Left ventricle myocardium inferior (tissue), 1 donor: ENCODE results near the gene TRIM66. TPM values are rescaled to one million over a fixed set of nuclear protein-coding genes. Genes with fewer than 3 reads are reported as not detected.

Experiments used
- DNase-seq: peaks from one replicate; pipeline ENCODE4 v3.0.0-alpha.2; 2020
- H3K27ac ChIP-seq: fragments of 200-600 bp; replicated peaks from 2 replicates; pipeline ENCODE4 v1.8.0; 2021
- H3K27me3 ChIP-seq: fragments of 200-600 bp; 2 replicates; pipeline ENCODE4 v1.8.0; 2021; ENCODE audit warnings: low read depth
- H3K36me3 ChIP-seq: fragments of 200-600 bp; 2 replicates; pipeline ENCODE4 v1.8.0; 2021
- H3K4me1 ChIP-seq: fragments of 200-600 bp; 2 replicates; pipeline ENCODE4 v1.8.0; 2021
- H3K4me3 ChIP-seq: fragments of 200-600 bp; 2 replicates; pipeline ENCODE4 v1.8.0; 2021; ENCODE audit warnings: mild to moderate bottlenecking, moderate library complexity
- H3K9me3 ChIP-seq: fragments of 200-600 bp; replicated peaks from 2 replicates; pipeline ENCODE4 v1.8.0; 2021
- CTCF ChIP-seq: fragments of 200-600 bp; IDR thresholded peaks from 2 replicates; pipeline ENCODE4 v1.8.0; 2021; ENCODE audit warnings: antibody characterized with exemption, mild to moderate bottlenecking, borderline replicate concordance
- intact Hi-C: fragments of 100-400 bp; cut with micrococcal nuclease; formaldehyde crosslinking; loops from one replicate; pipeline ENCODE4 v1.11.0; 2022
- total RNA-seq: library from RNA; stranded (reverse); fragmentation: NEBNext Ultra II Directional; extraction: Animal tissue kit (Norgen Biotek cat#: 25700); gene quantifications from one replicate; pipeline ENCODE4 v1.2.1, GENCODE V29; 2021
- donor health status: DM: no; HTN: yes; CAD: no; lungs with severe emphysema.

The TRIM66 gene
- total RNA-seq, 1 donor from 2014 or later: 4.1 TPM

DNA sequence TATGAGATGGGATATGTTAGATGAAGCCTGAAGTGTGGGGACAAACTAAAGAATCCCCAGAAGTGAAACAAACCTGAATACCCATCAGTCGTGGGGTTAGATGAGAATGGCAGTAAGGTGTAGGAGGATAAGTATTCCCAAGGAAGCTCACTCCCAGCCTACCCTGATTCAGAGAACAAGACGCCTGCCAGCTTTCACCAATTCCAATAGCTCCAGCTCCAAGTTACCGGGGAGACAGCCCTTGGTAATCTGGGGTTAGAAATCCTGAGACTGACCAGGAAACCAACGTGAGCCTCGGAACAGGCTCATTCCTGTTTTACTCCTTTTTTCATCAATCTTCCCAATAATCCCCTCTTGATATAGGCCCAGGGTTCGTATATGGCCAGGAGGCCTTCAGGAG is 46.6 kb upstream of the TRIM66 start:
- TF ChIP-seq CTCF: no peak
- intact Hi-C loops: no loop called here
- peaks cover 80% of the 10 kb centered on the region for H3K4me1 ChIP-seq
- no peak overlapping the region for H3K4me3 ChIP-seq
- H3K27me3 ChIP-seq: no peaks in the 10 kb centered on the region
- H3K9me3 ChIP-seq: no peaks in the 10 kb centered on the region
- peaks cover 34% of the 10 kb centered on the region for H3K36me3 ChIP-seq
- DNase-seq: no peak
- H3K27ac ChIP-seq: peak overlapping the region; percentile 37

DNA sequence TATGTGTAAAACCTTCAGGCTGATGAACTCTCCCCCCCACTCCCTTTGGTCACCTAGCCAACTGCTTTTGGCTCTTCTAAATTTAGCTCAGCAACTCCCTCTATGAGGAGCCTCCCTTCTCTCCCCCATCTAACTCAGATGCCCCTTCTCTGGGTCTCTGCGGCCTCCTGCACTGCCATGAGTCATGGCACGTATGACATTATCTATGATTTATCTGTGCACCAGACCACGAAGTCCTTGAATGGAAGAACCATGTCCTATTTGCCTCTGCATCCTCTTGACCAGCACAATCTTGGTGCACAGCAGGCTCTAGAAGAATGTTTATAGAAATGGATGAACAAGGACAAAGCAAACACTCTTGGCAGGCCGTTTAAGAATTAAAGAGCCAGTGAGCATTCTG is 46.1 kb upstream of the TRIM66 start:
- intact Hi-C loops: no loop called here
- no peak for DNase-seq
- no peak for TF ChIP-seq CTCF
- no peaks in the 10 kb centered on the region for H3K27me3 ChIP-seq
- H3K4me1 ChIP-seq: peaks cover 78% of the 10 kb centered on the region
- no peaks in the 10 kb centered on the region for H3K9me3 ChIP-seq
- peak overlapping the region; percentile 37 for H3K27ac ChIP-seq
- H3K36me3 ChIP-seq: peaks cover 34% of the 10 kb centered on the region
- H3K4me3 ChIP-seq: no peak overlapping the region

GRCh38 chr11:8726395-8726794 is 43.9 kb upstream of the TRIM66 start:
- Histone ChIP-seq H3K36me3 (peaks cover 34% of the 10 kb centered on the region), H3K4me3 (no peak overlapping the region), H3K27ac (no peak overlapping the region), H3K9me3 (no peaks in the 10 kb centered on the region), H3K4me1 (peaks cover 78% of the 10 kb centered on the region), H3K27me3 (no peaks in the 10 kb centered on the region)
- DNase-seq: no peak
- intact Hi-C loops: no loop called here
- TF ChIP-seq CTCF: no peak

DNA sequence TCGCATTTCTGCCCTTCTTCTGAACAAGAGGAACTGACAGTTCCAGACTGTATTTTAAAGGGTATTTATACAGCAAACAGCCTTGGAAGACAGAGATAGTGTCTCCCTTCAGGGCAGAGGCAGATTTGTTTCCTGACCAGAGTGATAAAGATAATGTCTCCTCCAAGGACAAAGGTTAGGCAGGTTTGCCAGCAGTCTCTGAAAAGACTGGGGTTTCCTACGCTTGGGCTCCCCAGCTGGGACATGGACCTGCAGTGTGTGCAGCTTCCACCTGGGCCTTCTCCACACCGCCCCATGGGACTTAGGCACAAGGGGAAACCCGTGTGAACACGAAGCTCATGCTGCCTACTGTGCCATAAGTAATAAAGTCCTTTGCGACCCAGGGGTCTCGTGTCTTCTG is 42.2 kb upstream of the TRIM66 start:
- Histone ChIP-seq H3K4me1 (peaks cover 83% of the 10 kb centered on the region), H3K4me3 (no peak overlapping the region), H3K36me3 (peaks cover 19% of the 10 kb centered on the region), H3K9me3 (no peaks in the 10 kb centered on the region), H3K27me3 (no peaks in the 10 kb centered on the region), H3K27ac (no peak overlapping the region)
- DNase-seq: no peak
- no peak for TF ChIP-seq CTCF
- intact Hi-C loops: no loop called here

- intact Hi-C loops: no loop called here
- no peak for DNase-seq
- Histone ChIP-seq H3K4me1 (peaks cover 85% of the 10 kb centered on the region), H3K4me3 (no peak overlapping the region), H3K27me3 (no peaks in the 10 kb centered on the region), H3K36me3 (peaks cover 19% of the 10 kb centered on the region), H3K27ac (peak overlapping the region; percentile 85), H3K9me3 (no peaks in the 10 kb centered on the region)
- no peak for TF ChIP-seq CTCF
Measured at GRCh38 chr11:8723711-8724110, 41.2 kb upstream of the TRIM66 start.

GRCh38 chr11:8722809-8723208 is 40.3 kb upstream of the TRIM66 start:
- intact Hi-C loops: no loop called here
- H3K4me1 ChIP-seq: peaks cover 83% of the 10 kb centered on the region
- H3K36me3 ChIP-seq: peaks cover 19% of the 10 kb centered on the region
- TF ChIP-seq CTCF: no peak
- peak overlapping the region; percentile 85 for H3K27ac ChIP-seq
- H3K27me3 ChIP-seq: no peaks in the 10 kb centered on the region
- no peak for DNase-seq
- H3K9me3 ChIP-seq: no peaks in the 10 kb centered on the region
- H3K4me3 ChIP-seq: no peak overlapping the region
